Measurements from ENCODE around the gene NR2F2. TPM values are rescaled to one million over a fixed set of nuclear protein-coding genes. Genes with fewer than 3 reads are reported as not detected.

Gene NR2F2
- total RNA-seq, 1 donor from 2014 or later = 13.6 TPM

DNA sequence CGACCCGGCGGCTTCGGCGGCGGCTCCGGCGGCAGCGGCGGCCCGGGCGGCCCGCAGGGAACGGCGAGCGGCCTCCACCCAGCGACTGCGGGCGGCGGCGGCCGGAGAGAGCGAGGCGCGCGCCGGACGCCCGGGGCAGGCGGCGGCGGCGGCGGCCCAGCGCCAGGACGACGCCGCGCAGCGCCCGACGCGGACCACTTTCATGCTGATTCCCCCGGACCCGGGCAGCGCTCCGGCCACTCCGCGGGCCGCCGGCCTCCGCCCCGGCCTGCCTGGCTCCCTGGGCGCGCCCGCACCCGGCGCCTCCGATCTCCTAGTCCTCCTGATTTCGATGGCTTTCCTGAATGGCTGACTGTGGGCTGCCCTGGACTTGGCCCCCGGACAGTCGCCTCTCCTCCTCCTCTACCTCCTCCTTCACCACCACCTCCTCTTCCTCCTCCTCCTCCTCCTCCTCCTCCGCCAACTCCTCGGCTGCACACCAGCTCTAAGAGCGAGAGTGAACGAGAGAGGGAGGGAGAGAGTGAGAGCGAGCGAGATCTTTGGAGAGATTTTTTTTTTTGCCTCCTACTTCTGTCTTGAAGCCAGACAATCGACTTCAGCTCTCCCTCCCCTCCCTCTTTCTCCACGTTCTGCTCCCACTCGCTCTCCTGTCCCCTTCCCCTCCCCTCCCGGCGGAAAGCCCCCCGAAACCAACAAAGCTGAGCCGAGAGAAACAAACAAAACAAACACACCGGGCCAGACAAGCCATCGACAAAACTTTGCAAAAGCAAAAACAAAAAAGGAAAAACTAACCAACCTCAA is 844 bp downstream of the NR2F2 start:
- peak in 1 of 2 donors; percentile 50 for DNase-seq (ENCODE audit: low read depth in 2 of 2)

DNA sequence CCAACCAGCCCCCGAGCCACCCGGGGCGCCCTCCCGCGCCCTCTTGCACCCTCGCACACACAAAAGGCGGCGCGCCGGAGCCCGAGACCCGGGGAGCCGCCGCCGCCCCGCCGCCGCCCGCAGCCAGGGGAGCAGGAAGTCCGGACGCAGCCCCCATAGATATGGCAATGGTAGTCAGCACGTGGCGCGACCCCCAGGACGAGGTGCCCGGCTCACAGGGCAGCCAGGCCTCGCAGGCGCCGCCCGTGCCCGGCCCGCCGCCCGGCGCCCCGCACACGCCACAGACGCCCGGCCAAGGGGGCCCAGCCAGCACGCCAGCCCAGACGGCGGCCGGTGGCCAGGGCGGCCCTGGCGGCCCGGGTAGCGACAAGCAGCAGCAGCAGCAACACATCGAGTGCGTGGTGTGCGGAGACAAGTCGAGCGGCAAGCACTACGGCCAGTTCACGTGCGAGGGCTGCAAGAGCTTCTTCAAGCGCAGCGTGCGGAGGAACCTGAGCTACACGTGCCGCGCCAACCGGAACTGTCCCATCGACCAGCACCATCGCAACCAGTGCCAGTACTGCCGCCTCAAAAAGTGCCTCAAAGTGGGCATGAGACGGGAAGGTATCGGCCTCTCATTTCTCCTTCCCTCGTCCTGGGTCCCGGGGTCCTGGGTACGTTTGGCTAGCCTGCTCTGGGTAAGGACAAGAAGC is 1.6 kb downstream of the NR2F2 start:
- DNase-seq (ENCODE audit: low read depth in 2 of 2) = peak in 1 of 2 donors; percentile 54

DNA sequence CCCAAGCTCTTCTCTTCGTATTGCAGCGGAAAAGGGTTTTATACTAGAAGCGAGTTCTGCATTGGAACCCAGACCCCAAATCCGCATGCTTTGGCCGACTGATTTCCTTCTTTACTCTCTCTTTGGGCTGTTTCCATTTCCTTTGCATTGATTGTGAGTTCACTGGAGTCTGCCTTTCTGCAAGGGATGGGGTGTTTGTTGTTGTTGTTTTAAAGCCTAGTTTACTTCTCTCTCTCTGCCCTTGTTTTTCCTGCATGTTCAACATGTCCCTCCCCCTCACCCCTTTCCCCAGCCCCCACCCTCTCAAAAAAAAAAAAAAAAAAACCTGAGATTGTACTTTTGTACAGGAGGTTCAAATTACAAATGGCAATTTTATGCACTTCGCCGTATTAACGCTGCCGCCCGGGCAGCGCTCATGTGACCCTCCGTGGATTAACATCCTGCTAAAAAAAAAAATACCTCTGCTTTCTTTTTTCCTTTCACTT is 2.2 kb downstream of the NR2F2 start:
- DNase-seq (ENCODE audit: low read depth in 2 of 2) = peak in 1 of 2 donors; percentile 40

DNA sequence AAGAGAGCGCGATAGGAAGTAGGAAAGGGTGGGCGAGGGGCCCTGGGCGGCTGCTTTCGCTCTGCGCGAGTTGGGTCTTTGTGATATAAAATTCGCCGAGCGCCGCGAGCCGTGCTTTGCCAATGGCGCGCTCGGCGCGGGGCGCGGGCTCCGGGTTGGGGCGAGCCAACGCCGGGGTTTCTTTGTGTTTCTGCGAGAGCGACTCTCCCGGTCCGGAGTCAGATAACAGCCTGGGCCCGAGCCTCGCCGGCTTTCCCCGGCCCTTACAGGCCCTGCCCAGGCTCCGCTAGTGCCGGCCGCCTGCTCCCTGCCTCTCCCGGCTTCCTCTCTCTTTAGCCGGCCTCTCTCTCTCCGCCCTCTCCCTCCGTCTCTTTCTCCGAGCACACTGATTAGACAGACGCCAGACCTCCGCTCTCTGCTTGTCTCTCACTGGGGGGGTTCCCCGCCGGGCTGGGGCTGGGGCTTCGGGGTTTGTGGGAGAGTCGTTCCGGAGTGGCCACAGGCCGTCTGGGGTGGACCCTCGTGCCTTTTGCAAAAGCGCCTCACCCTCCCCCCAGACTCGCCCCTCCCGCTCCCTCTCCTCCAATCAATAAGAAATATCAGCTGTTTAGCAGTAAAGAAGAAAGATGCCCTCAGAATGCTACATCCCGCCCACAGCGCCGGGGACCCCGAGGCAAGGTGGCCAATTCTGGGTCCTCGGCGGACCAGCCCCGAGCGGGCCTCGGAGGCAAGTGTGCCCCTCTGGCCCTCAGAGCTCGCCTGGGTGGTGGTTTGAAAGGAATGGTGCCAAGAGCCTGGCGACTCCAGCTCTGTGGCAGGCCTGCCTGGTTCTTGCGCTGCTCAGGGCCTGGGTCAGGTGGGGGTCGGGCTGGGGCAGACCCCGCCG is 2.9 kb downstream of the NR2F2 start:
- DNase-seq (ENCODE audit: low read depth in 2 of 2) = peak in 1 of 2 donors; percentile 54

DNA sequence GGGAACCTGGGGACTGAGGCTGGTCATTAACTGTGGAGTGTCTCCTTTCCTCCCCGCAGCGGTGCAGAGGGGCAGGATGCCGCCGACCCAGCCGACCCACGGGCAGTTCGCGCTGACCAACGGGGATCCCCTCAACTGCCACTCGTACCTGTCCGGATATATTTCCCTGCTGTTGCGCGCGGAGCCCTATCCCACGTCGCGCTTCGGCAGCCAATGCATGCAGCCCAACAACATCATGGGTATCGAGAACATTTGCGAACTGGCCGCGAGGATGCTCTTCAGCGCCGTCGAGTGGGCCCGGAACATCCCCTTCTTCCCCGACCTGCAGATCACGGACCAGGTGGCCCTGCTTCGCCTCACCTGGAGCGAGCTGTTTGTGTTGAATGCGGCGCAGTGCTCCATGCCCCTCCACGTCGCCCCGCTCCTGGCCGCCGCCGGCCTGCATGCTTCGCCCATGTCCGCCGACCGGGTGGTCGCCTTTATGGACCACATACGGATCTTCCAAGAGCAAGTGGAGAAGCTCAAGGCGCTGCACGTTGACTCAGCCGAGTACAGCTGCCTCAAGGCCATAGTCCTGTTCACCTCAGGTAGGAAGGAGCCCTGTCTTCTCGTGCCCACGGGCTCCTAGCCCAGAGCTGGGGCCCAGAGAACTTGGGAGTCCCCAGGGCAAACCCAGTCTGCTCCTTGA is 3.7 kb downstream of the NR2F2 start:
- peak in 1 of 2 donors; percentile 41 for DNase-seq (ENCODE audit: low read depth in 2 of 2)

DNA sequence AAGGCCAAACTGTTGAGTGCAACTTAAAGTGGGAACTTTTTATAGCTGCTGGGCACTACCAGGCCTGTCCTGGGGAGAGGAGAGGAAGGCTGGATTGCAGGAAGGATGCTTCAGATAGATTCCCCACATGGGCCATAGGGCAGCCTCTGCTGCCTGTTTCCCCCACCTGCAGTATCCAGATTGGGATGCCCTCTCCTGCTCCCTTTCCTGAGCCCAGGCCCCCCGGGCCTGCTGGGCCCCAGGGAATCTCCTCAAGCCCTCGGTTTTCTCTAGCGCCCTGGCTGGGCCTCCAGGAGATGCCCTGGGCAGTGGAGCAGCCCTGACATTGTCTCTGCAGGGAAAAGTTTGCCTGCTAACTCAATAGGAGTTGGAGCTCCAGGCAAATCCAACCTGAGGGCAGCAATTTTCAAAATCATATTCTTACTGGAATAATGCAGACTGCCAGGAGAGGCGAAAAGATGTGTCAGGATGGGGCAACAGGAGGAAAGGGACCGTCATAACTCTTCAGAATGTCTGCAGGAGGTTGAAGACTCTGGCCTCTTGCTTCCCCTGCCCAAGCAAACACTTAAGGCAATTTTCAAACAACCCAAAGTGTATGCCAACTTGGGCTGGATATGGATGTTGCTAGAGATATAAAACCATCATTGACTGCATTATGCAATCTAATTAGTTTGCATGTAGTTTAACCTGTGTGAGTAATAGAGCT is 4.4 kb downstream of the NR2F2 start:
- no peak for DNase-seq (ENCODE audit: low read depth in 2 of 2)

DNA sequence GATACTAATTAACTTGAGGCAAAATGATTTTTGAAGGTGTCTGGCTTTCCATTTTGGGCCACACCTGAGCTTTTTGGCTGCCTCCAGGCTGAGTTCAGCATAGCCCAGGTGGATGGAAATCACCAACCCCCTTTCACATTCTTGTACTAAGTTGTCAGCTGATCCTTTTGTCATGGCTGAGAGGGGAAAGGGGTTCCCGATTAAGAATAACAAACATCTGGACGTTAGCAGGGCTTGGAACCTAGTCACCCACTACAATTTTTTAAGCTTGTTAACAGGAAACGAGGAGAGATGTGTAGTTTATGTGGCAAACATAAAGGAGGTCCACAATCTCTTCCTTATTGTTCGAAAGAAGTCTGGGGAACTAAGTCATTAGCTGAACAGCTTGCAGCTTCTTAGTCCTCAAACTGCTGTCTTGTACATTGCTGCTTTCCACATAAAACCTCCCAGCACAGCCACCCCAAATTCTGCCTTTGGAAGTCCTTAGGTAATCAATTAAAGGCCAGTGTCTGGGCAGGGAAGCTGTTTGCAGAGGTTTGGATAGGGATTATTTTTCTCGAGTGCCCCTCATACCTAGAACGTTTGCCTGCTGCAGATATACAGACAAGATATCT is 5.0 kb downstream of the NR2F2 start:
- peak in 1 of 2 donors; percentile 47 for DNase-seq (ENCODE audit: low read depth in 2 of 2)

DNA sequence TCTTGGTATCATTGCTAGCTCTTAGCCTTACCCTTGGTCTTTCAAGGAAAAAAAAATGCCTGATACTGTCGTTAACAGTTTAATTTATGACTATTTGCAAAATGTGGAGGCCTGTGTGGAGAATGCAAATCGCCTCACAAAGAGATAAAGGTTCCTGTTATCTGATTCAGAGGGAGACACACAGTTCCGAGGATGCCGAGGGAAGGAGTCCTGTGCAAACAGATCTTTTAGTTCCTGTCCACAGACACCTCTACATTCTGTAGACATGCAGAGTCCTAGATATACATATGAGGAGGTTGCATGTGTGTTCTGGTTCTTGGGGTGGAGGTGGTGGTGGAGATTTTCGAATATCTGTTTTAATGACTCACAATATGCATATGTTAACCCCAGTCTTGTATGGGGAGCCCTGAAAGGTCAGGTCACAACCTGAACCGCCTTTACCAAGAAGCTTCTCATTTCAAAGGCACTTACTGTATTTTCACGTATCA is 5.7 kb downstream of the NR2F2 start:
- peak in 1 of 2 donors; percentile 25 for DNase-seq (ENCODE audit: low read depth in 2 of 2)

DNA sequence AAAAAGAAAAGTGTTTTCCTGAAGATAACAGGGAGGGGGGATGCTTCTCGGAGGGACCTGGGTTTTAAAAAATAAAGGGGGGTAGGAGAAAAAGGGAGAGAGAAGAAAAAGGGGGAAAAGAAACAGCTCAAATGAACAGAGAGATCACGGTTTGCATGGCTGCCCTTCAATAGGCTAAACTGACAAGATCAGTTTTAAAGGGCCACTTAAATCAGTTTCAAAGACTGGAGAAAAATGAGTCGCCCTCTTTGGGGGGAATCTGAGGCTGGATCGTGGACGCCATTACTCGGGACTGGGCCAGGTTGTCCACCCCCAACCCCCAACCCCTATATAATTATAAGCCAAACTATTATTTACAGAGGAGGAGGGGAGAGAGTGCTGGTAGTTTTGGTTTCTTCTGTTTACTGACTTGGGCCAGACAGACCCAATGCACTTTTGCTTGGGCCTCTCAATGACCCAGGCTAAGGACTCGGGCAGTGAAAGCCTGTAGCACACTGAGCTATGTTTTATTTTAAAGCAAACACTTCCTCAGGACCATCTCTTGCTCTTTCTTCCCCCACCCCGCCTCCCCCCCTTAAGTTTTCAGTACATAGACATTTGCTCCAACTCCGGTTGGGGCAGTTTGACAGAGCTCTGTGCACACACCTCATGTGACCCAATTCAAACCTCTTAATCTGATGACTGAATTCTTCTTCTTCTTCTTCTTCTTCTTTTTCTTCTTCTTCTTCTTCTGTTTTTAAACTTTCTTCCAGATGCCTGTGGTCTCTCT is 6.3 kb downstream of the NR2F2 start:
- DNase-seq (ENCODE audit: low read depth in 2 of 2) = peak in 1 of 2 donors; percentile 57

DNA sequence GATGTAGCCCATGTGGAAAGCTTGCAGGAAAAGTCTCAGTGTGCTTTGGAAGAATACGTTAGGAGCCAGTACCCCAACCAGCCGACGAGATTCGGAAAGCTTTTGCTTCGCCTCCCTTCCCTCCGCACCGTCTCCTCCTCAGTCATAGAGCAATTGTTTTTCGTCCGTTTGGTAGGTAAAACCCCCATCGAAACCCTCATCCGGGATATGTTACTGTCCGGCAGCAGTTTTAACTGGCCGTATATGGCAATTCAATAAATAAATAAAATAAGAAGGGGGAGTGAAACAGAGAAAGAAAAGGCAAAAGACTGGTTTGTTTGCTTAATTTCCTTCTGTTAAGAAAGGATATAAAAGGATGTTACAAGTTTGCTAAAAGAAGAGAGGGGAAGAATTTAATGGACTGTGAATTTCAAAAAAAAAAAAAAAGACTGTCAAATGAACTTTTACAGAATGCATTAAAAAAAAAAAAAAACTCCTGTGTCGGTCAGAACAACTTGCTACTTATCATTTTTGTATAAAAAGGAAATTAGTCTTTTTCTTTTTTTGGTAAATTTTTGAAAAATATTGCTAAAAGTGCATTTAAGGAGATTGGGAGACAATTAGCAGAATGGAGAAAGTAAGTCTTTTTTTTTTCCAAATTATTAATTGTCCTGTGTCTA is 7.0 kb downstream of the NR2F2 start:
- peak in 1 of 2 donors; percentile 25 for DNase-seq (ENCODE audit: low read depth in 2 of 2)

DNA sequence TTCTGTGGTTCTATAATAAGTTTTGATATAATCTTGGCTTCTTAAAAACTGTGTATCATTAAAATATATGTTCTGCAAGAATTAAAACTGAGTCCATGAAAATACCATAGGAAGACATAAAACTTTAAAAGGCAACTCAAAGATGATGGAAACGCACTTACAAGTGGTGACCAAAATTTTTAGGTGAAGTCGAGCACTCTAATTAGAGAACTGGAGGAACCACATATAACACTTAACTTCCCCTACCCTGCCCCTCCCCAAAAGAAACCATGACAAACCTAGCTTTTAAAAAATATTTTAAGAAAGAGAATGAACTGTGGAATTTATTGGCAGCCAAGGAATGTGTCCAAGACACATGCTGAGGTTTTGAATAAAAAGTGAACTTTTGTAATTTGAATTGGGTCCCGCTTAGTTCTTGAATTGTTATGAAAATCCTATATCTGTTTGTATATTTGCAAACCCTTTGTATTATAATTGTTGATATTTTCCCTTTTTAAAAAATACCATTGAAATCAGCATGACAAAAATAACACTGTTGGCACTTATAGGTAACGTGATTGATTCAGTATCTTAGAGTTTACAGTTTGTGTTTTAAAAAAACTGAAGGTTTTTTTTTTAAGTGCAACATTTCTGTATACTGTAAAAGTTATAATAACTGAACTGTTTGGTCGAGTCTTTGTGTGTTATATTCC is 7.7 kb downstream of the NR2F2 start:
- peak in 1 of 2 donors; percentile 28 for DNase-seq (ENCODE audit: low read depth in 2 of 2)

DNA sequence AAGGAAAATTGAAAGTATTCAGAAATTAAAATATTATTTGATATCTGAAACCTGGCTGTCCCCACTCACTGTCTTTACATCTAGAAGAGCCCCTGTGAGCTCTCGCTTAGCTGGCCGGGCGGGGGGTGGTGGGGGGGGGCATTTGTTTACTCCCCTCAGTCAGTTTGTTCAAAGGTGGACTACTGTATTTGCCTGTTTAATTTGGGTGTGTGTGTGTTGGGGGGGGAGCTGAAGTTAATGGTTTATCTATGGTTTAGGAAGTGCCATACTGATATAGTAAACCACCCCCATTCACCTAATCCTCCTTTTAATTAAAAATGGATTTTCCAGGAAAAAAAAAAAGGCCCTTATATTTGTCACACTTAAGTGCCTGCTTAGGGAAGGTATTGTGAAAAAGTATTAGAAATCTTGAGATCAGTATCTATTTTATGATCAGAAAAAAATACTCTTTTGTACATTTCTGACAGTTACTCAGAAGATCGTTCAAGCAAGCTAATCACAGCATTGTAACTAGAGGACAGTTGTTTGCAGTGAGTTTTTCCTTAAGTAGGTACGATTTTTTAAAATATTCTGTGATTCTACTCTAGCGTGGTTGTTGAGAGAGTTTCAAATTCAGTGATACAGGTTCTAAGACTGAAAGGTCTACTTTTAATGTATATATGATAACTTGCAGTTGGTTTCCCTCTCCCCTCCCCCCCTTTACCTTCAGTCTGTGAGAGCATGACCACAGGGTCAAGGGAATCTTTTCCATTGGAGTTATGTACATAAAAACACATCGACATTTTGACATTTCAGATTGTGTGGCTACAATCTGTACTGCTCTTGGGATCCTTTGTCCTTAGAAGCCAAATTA is 8.5 kb downstream of the NR2F2 start:
- peak in 1 of 2 donors; percentile 72 for DNase-seq (ENCODE audit: low read depth in 2 of 2)

DNA sequence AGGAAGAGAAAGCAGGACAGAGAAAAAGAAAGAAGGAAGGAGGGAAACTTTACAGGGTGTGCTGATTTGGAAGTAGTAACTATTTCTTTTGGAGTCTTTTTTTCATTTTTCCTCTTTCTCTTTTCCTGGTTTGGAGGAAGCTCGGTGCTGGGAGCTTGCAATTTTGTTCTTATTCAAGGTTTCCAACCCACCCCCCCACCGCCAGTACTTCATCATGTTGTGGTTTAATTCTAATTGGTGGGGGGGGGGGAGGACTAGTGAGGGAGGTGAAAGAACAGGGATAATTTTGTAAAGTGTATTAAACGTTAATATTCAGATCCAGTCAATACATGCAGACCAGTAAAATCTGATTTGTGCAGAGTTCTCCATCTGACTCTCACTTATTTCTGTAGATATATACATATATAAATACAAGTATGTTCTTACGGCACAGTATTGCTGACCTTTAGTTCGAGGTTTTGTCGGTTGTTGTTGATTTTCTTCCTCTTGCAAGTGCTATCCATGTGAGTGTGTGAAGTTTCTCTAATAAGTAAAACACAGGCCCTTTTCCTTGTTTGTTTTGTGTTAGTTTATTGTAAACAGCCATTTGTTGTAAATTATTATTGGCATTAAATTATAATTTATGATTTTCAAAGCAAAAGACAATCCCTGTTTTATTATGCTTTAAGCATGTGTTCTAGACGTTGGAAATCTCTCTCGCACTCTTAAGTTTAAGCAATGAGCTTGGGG is 9.3 kb downstream of the NR2F2 start:
- peak in 1 of 2 donors; percentile 40 for DNase-seq (ENCODE audit: low read depth in 2 of 2)

DNA sequence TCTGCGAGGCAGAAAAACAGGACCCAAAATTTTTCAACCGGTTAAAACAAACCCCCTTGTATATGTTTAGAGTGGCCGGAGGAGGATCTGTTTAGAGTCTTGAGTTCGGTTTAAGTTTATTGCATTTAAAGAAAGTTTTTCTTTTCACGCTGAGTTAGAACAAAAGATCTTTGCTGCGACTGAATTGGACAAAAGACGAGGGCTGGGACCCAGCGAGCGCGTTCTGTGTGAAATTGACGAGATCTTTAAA is 9.8 kb downstream of the NR2F2 start:
- DNase-seq (ENCODE audit: low read depth in 2 of 2) = no peak

DNA sequence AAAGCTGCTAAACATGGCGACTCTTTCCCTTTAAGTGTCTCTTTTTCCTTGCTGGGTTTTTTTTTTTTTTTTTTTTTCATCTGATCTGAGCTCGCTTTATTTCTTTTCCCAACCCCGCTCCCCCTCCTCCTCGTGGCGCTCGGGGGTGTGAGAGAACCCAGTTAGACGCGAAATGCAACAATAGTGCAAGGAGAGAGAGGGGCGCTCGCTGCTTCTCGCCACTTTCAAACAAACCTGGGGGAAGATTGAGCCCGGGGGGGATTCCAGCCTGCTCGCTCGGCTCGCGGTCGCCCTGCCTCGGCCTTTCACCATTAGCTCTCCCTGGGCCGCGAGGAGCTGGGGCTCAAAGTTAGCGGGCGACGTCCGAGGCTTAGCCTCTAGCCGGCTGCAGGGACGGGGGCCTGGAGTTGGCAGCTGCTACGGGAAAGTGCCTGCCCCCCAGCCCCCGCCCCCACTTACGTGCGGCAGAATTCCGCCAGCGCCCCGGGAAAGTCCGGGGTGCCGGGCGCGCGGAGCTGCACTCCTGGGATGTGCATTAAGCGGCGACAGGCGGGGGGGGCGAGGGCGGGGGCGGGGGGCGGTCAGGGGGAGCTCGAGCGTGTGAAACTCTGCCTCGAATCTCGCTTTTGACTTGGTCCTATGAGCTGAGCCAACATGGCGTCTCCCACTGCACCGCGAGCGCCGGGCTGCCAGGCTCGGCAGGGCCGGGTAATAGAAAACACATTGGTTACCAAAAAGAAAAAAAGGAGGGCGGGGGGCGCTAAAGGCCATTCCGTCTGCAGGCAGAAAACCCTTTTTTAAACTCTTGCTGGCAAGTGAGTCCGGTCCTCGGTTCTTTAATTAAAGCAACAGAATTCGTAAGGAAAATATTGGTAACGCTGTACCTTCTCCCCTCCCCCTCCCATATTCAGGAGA is 10.4 kb downstream of the NR2F2 start:
- peak in 1 of 2 donors; percentile 65 for DNase-seq (ENCODE audit: low read depth in 2 of 2)
